Neural progenitor cell (in vitro differentiated cells): ENCODE data around the gene PSD2. TPM values are rescaled to one million over a fixed set of nuclear protein-coding genes. Genes with fewer than 3 reads are reported as not detected.

Source experiments
- DNase-seq: peaks from one replicate; pipeline ENCODE4 v3.0.0-alpha.2; 2016; ENCODE audit warnings: low spot score
- H2AFZ ChIP-seq: fragments of 200-600 bp; sonication (generic); replicated peaks from 2 replicates; pipeline ENCODE4 v1.6.1; 2016; ENCODE audit warnings: antibody characterized with exemption
- H3F3A ChIP-seq: fragments of 200-600 bp; sonication (generic); 2 replicates; pipeline ENCODE4 v1.6.1; 2016; ENCODE audit warnings: antibody characterized with exemption, low read depth
- H3K27ac ChIP-seq: fragments of 200-600 bp; sonication (generic); 2 replicates; pipeline ENCODE4 v1.5.1; 2016; ENCODE audit warnings: mild to moderate bottlenecking
- H3K27me3 ChIP-seq: fragments of 200-600 bp; sonication (generic); 2 replicates; pipeline ENCODE4 v1.6.1; 2016; ENCODE audit warnings: mild to moderate bottlenecking, moderate library complexity
- H3K36me3 ChIP-seq: fragments of 200-600 bp; sonication (generic); 2 replicates; pipeline ENCODE4 v1.5.1; 2016
- H3K4me1 ChIP-seq: fragments of 200-600 bp; sonication (generic); 2 replicates; pipeline ENCODE4 v1.6.1; 2016; ENCODE audit warnings: mixed run types
- H3K4me2 ChIP-seq: fragments of 200-600 bp; sonication (generic); 2 replicates; pipeline ENCODE4 v1.6.1; 2016
- H3K4me3 ChIP-seq: fragments of 200-600 bp; sonication (generic); 2 replicates; pipeline ENCODE4 v1.5.1; 2016
- H3K79me2 ChIP-seq: fragments of 200-600 bp; sonication (generic); 2 replicates; pipeline ENCODE4 v1.6.1; 2016; ENCODE audit warnings: low read depth
- H3K9ac ChIP-seq: fragments of 200-600 bp; sonication (generic); 2 replicates; pipeline ENCODE4 v1.6.1; 2016
- H3K9me3 ChIP-seq: fragments of 200-600 bp; sonication (generic); 2 replicates; pipeline ENCODE4 v1.5.1; 2016; ENCODE audit warnings: low read depth
- H4K20me1 ChIP-seq: fragments of 200-600 bp; sonication (generic); 2 replicates; pipeline ENCODE4 v1.6.1; 2016; ENCODE audit warnings: low read depth
- H3K27ac Mint-ChIP-seq: 3 replicates; pipeline ENCODE4 v1.8.0; 2021; ENCODE audit warnings: mixed read lengths
- H3K27me3 Mint-ChIP-seq: 2 replicates; pipeline ENCODE4 v1.8.0; 2022; ENCODE audit warnings: low read depth, mild to moderate bottlenecking, inconsistent platforms, moderate library complexity, mixed read lengths; ENCODE audit not compliant: insufficient read depth
- H3K36me3 Mint-ChIP-seq: 3 replicates; pipeline ENCODE4 v1.8.0; 2021; ENCODE audit warnings: mixed read lengths
- H3K4me1 Mint-ChIP-seq: 3 replicates; pipeline ENCODE4 v1.8.0; 2021; ENCODE audit warnings: mixed read lengths
- H3K4me3 Mint-ChIP-seq: 3 replicates; pipeline ENCODE4 v1.8.0; 2021; ENCODE audit warnings: mild to moderate bottlenecking, moderate library complexity, mixed read lengths
- H3K9me3 Mint-ChIP-seq: 3 replicates; pipeline ENCODE4 v1.8.0; 2020; ENCODE audit warnings: mixed read lengths
- CTCF ChIP-seq: fragments of 200-600 bp; sonication (generic); IDR thresholded peaks from 2 replicates; pipeline ENCODE4 v1.5.1; 2017; ENCODE audit warnings: antibody characterized with exemption, mild to moderate bottlenecking
- EZH2 ChIP-seq: fragments of 200-600 bp; sonication (generic); IDR thresholded peaks from 2 replicates; pipeline ENCODE4 v1.6.1; 2017; ENCODE audit warnings: antibody characterized with exemption, mild to moderate bottlenecking, moderate library complexity
- EZH2phosphoT487 ChIP-seq: fragments of 200-600 bp; sonication (generic); IDR thresholded peaks from 2 replicates; pipeline ENCODE4 v1.6.1; 2017; ENCODE audit warnings: antibody characterized with exemption
- total RNA-seq: library from RNA; depleted of rRNA; stranded (reverse); fragments of >200 nt; gene quantifications from 2 replicates; pipeline ENCODE4 v1.2.3, GENCODE V29; 2015; ENCODE audit warnings: low replicate concordance

The PSD2 gene
- total RNA-seq, 1 donor from 2014 or later = 0.09 TPM

GRCh38 chr5:139869042-139869790, 73.6 kb downstream of the PSD2 start:
- peaks cover 9% of the 10 kb centered on the region for H3K27me3 Mint-ChIP-seq
- no peak overlapping the region for H3K4me2 ChIP-seq

DNA sequence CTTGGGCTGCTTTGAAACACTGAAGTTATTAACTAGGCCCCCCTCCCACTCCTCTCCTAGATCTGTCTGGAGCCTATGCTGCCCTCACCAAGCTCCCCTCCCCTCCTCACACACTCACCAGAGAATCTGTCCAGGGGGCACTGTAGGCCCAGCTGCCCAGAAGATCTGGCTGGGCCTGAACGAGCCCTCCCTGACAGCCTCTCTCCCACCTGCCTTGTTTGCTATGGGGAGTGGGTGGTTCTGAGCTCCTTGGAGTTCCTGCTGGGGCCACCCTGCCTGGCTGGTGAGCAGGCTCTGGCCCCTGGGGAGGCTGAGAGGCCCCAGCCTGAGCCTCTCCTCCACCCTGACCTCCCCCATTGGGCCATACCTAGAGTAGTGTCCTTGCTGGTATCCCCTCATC, 75.1 kb downstream of the PSD2 start:
- Mint-ChIP-seq H3K4me1 (no peaks in the 10 kb centered on the region), H3K27me3 (peaks cover 11% of the 10 kb centered on the region), H3K36me3 (no peaks in the 10 kb centered on the region), H3K4me3 (no peak overlapping the region), H3K9me3 (no peaks in the 10 kb centered on the region), H3K27ac (no peak overlapping the region)
- Histone ChIP-seq H2AFZ (no peak overlapping the region), H3F3A (no peaks in the 10 kb centered on the region), H3K27me3 (peaks cover 12% of the 10 kb centered on the region), H3K9me3 (no peaks in the 10 kb centered on the region), H4K20me1 (no peaks in the 10 kb centered on the region), H3K9ac (no peak overlapping the region), H3K36me3 (no peaks in the 10 kb centered on the region), H3K4me2 (no peak overlapping the region), H3K79me2 (no peaks in the 10 kb centered on the region), H3K27ac (no peak overlapping the region), H3K4me1 (no peaks in the 10 kb centered on the region), H3K4me3 (no peak overlapping the region)
- DNase-seq = no peak
- no peak for TF ChIP-seq EZH2
- TF ChIP-seq EZH2phosphoT487 = no peak

More at GRCh38 chr5:139869042-139869790, 73.6 kb downstream of the PSD2 start:
- Histone ChIP-seq H3F3A (no peaks in the 10 kb centered on the region), H3K9me3 (no peaks in the 10 kb centered on the region), H3K27ac (no peak overlapping the region), H3K79me2 (no peaks in the 10 kb centered on the region), H2AFZ (no peak overlapping the region), H3K4me1 (no peaks in the 10 kb centered on the region), H3K9ac (no peak overlapping the region), H4K20me1 (no peaks in the 10 kb centered on the region), H3K4me3 (no peak overlapping the region), H3K27me3 (peaks cover 12% of the 10 kb centered on the region), H3K36me3 (no peaks in the 10 kb centered on the region)
- H3K27ac Mint-ChIP-seq = no peak overlapping the region
- H3K4me1 Mint-ChIP-seq = no peaks in the 10 kb centered on the region
- no peaks in the 10 kb centered on the region for H3K36me3 Mint-ChIP-seq
- no peak overlapping the region for H3K4me3 Mint-ChIP-seq
- TF ChIP-seq EZH2phosphoT487 = no peak
- no peak for TF ChIP-seq CTCF
- TF ChIP-seq EZH2 = no peak
- no peaks in the 10 kb centered on the region for H3K9me3 Mint-ChIP-seq
- DNase-seq = no peak

GRCh38 chr5:139871614-139872013, 76.0 kb downstream of the PSD2 start:
- DNase-seq = no peak
- no peaks in the 10 kb centered on the region for H3K36me3 Mint-ChIP-seq
- no peaks in the 10 kb centered on the region for H3K9me3 ChIP-seq
- no peak overlapping the region for H3K9ac ChIP-seq
- peaks cover 8% of the 10 kb centered on the region for H3K27me3 Mint-ChIP-seq
- no peaks in the 10 kb centered on the region for H3K36me3 ChIP-seq
- no peak overlapping the region for H3K27ac ChIP-seq
- H3K4me3 ChIP-seq = no peak overlapping the region
- peak overlapping the region; percentile 91 for H3K27ac Mint-ChIP-seq
- H3K4me3 Mint-ChIP-seq = no peak overlapping the region
- no peaks in the 10 kb centered on the region for H3K4me1 Mint-ChIP-seq
- no peaks in the 10 kb centered on the region for H3K4me1 ChIP-seq
- no peaks in the 10 kb centered on the region for H4K20me1 ChIP-seq
- H2AFZ ChIP-seq = no peak overlapping the region
- no peaks in the 10 kb centered on the region for H3K79me2 ChIP-seq
- TF ChIP-seq CTCF (no peak), EZH2phosphoT487 (no peak), EZH2 (no peak)
- H3K4me2 ChIP-seq = no peak overlapping the region
- peaks cover 3% of the 10 kb centered on the region for H3K9me3 Mint-ChIP-seq
- no peaks in the 10 kb centered on the region for H3F3A ChIP-seq
- peaks cover 3% of the 10 kb centered on the region for H3K27me3 ChIP-seq
